GM12873 (cell line): ENCODE results near the gene NXPH3.

ENCODE experiments used
- TF ChIP-seq, protein P1 (sequence below): IDR thresholded peaks from 2 replicates; pipeline ENCODE4 v1.5.1; 2012; ENCODE audit warnings: low read depth, mild to moderate bottlenecking, moderate library complexity, low read length, control low read depth; ENCODE audit not compliant: insufficient read depth; ENCODE audit errors: missing control alignments

Gene NXPH3

DNA sequence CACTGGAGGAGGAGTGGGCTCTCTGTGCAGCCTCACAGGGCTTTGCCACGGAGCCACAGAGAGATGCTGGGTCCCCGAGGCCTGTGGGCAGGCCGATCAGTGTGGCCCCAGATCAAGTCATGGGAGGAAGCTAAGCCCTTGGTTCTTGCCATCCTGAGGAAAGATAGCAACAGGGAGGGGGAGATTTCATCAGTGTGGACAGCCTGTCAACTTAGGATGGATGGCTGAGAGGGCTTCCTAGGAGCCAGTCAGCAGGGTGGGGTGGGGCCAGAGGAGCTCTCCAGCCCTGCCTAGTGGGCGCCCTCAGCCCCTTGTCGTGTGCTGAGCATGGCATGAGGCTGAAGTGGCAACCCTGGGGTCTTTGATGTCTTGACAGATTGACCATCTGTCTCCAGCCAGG is 3.9 kb downstream of the NXPH3 start:
- TF ChIP-seq, protein P1, sequence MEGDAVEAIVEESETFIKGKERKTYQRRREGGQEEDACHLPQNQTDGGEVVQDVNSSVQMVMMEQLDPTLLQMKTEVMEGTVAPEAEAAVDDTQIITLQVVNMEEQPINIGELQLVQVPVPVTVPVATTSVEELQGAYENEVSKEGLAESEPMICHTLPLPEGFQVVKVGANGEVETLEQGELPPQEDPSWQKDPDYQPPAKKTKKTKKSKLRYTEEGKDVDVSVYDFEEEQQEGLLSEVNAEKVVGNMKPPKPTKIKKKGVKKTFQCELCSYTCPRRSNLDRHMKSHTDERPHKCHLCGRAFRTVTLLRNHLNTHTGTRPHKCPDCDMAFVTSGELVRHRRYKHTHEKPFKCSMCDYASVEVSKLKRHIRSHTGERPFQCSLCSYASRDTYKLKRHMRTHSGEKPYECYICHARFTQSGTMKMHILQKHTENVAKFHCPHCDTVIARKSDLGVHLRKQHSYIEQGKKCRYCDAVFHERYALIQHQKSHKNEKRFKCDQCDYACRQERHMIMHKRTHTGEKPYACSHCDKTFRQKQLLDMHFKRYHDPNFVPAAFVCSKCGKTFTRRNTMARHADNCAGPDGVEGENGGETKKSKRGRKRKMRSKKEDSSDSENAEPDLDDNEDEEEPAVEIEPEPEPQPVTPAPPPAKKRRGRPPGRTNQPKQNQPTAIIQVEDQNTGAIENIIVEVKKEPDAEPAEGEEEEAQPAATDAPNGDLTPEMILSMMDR = no peak

GRCh38 chr17:49580055-49580721 is 4.5 kb downstream of the NXPH3 start:
- TF ChIP-seq, protein P1 = no peak

GRCh38 chr17:49580981-49581647 is 5.4 kb downstream of the NXPH3 start:
- TF ChIP-seq, protein P1 = no peak

DNA sequence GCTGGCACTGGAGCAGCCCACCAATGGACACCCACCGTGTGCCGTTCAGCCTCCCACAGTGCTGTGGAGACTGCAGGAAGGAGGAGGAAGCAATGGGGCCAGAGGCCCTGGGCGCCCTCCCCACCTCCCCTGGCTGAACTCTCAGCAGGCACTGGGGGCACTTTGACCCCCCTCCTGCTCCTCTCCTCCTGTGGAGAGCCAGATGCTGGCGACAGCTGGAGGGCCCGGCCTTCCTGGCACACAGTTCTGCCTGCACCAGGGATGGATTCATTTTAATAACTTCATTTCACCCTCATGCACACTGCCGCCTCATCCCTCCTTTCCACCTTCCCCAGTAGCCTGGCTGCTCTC is 6.0 kb downstream of the NXPH3 start:
- TF ChIP-seq, protein P1 = no peak

- TF ChIP-seq, protein P1 = no peak
Measured at GRCh38 chr17:49582055-49582722, 6.5 kb downstream of the NXPH3 start.

DNA sequence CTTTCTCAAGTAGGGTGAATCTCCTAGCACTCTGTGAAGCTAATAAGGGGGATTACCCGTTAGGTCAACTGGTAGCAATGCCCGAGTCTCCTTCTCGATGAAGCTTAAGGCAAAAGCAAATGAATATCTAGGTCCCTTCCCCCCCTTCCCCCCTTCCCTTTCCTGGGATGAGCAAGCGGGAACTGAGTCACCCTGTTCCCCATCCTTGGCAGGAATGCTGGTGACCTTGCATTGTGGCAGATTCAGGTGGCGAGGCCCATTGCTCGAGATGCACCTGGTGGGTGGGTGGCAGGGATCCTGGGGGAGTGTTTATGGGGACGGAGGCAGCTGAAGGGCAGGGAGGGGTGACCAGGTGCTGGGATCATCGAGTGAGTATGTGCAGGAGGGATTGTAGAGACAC is 7.1 kb downstream of the NXPH3 start:
- TF ChIP-seq, protein P1 = no peak

DNA sequence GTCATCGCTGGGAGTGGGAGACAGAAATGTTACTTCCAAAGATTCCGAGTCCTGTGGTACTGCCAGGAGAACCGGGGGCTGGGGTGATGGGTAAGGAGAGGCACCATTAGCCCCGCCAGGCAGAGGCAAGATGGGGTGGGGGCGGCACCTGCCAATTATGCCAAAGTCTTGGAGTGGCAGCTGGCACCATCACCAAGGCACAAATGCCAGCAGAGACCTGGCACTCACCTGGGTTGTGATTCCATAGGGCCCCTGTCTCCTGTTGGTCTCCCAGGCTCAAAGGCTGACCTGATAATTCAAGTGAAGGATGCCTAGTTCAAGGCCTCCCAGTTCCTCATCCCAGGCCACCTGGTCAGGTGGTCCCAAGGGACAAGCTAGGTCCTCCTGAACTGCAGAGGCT is 7.6 kb downstream of the NXPH3 start:
- TF ChIP-seq, protein P1 = no peak
